SK-N-SH (cell line): ENCODE results near the gene IGF2BP2. TPM values are rescaled to one million over a fixed set of nuclear protein-coding genes. Genes with fewer than 3 reads are reported as not detected.

Experiments
- CTCF ChIA-PET: fragments of 300-600, 350-600 bp; formaldehyde crosslinking; extraction: SDS; loops from one replicate; lab custom pipeline; 2021; lab: Yijun Ruan, JAX
- POLR2A ChIA-PET: fragments of 350-600 bp; sonication (Branson Sonifier 250); formaldehyde crosslinking; extraction: SDS; loops from one replicate; lab custom pipeline; 2020; ENCODE audit warnings: antibody characterized with exemption, inconsistent platforms; lab: Yijun Ruan, JAX
- DNase-seq: peaks from one replicate; pipeline ENCODE4 v3.0.0; 2012
- H2AFZ ChIP-seq: fragments of 200-600 bp; sonication (generic); 2 replicates; pipeline ENCODE4 v1.8.1; 2016; ENCODE audit warnings: antibody characterized with exemption, mild to moderate bottlenecking, low read depth
- H3F3A ChIP-seq: fragments of 200-600 bp; sonication (generic); replicated peaks from 2 replicates; pipeline ENCODE3; 2016; ENCODE audit warnings: antibody characterized with exemption, mild to moderate bottlenecking; ENCODE audit not compliant: insufficient read depth
- H3K27ac ChIP-seq, 2 experiments: fragments of 200-500 bp in 1 of 2; fragments of 200-600 bp in 1 of 2; sonication (Bioruptor generic) in 1 of 2; sonication (generic), shearing (Covaris generic) in 1 of 2; 2 replicates each; pipeline versions ENCODE4 v1.5.1 to v1.6.1; 2014 to 2016; ENCODE audit warnings: low read depth in 2 of 2, inconsistent platforms in 1 of 2, low read length in 1 of 2, mild to moderate bottlenecking in 1 of 2, mixed read lengths in 1 of 2
- H3K27me3 ChIP-seq: fragments of 200-600 bp; sonication (generic), shearing (Covaris generic); 2 replicates; pipeline ENCODE4 v1.6.1; 2016; ENCODE audit warnings: mixed run types; ENCODE audit not compliant: insufficient read depth
- H3K36me3 ChIP-seq, 2 experiments: fragments of 200-500 bp in 1 of 2; fragments of 200-600 bp in 1 of 2; sonication (Bioruptor generic) in 1 of 2; sonication (generic) in 1 of 2; replicated peaks in 1 of 2; 2 replicates each; pipeline versions ENCODE3 to v1.5.1; 2014 to 2016; ENCODE audit warnings: low read length in 1 of 2, mild to moderate bottlenecking in 1 of 2; ENCODE audit not compliant: insufficient read depth in 2 of 2, control insufficient read depth in 1 of 2
- H3K4me1 ChIP-seq, 2 experiments: fragments of 200-500 bp in 1 of 2; fragments of 200-600 bp in 1 of 2; sonication (Bioruptor generic) in 1 of 2; sonication (generic), shearing (Covaris generic) in 1 of 2; 2 replicates each; pipeline versions ENCODE4 v1.5.1 to v1.6.1; 2014 to 2016; ENCODE audit warnings: low read depth in 1 of 2, low read length in 1 of 2, mixed run types in 1 of 2; ENCODE audit not compliant: insufficient read depth in 2 of 2, control insufficient read depth in 1 of 2
- H3K4me2 ChIP-seq: fragments of 200-600 bp; sonication (generic), shearing (Covaris generic); 2 replicates; pipeline ENCODE4 v1.6.1; 2017; ENCODE audit warnings: mixed run types
- H3K4me3 ChIP-seq, 2 experiments: fragments of 200-500 bp in 1 of 2; fragments of 200-600 bp in 1 of 2; sonication (Bioruptor generic) in 1 of 2; sonication (generic), shearing (Covaris generic) in 1 of 2; 2 replicates each; pipeline versions ENCODE4 v1.5.1 to v1.8.1; 2014 to 2016; ENCODE audit warnings: low read depth in 2 of 2, inconsistent platforms in 1 of 2, low read length in 1 of 2, mild to moderate bottlenecking in 1 of 2, mixed read lengths in 1 of 2, moderate library complexity in 1 of 2
- H3K79me2 ChIP-seq: fragments of 200-600 bp; sonication (generic); 2 replicates; pipeline ENCODE4 v1.8.1; 2017; ENCODE audit warnings: mild to moderate bottlenecking; ENCODE audit not compliant: insufficient read depth
- H3K9ac ChIP-seq: fragments of 200-600 bp; sonication (generic); 2 replicates; pipeline ENCODE4 v1.6.1; 2017; ENCODE audit warnings: mixed run types
- H3K9me2 ChIP-seq: fragments of 200-600 bp; sonication (generic); 2 replicates; pipeline ENCODE4 v1.6.1; 2017; ENCODE audit warnings: mixed run types
- H3K9me3 ChIP-seq: fragments of 200-600 bp; sonication (generic); 2 replicates; pipeline ENCODE4 v1.6.1; 2017; ENCODE audit warnings: mixed run types, mild to moderate bottlenecking, moderate library complexity
- H4K20me1 ChIP-seq: fragments of 200-600 bp; sonication (generic); 2 replicates; pipeline ENCODE4 v1.6.1; 2017; ENCODE audit warnings: mild to moderate bottlenecking, mixed run types; ENCODE audit not compliant: insufficient read depth
- IRF3 ChIP-seq: fragments of 150-350 bp; IDR thresholded peaks from 2 replicates; pipeline ENCODE4 v1.6.1; 2016; ENCODE audit warnings: mild to moderate bottlenecking, low read depth, low read length
- JUND ChIP-seq: IDR thresholded peaks from 2 replicates; pipeline ENCODE4 v1.4.0; 2012
- MAX ChIP-seq: IDR thresholded peaks from 2 replicates; pipeline ENCODE4 v1.4.0; 2012; ENCODE audit warnings: low read depth
- NFIC ChIP-seq: IDR thresholded peaks from 2 replicates; pipeline ENCODE4 v1.4.0; 2012; ENCODE audit warnings: borderline replicate concordance
- PBX3 ChIP-seq: IDR thresholded peaks from 2 replicates; pipeline ENCODE4; 2012
- RFX5 ChIP-seq: IDR thresholded peaks from 2 replicates; pipeline ENCODE4 v1.6.1; 2012; ENCODE audit warnings: mild to moderate bottlenecking, improper control_type of control experiment, low read length
- TAF1 ChIP-seq: IDR thresholded peaks from 2 replicates; pipeline ENCODE4 v1.6.1; 2012; ENCODE audit warnings: low read depth, mild to moderate bottlenecking, low read length, moderate library complexity, borderline replicate concordance
- WGBS: methylation state at CpG from one replicate; pipeline ENCODE4 v1.1.6; 2017; ENCODE audit warnings: low lambda C conversion rate; 5-methylcytosine and 5-hydroxymethylcytosine counted together
- polyA plus RNA-seq, 3 experiments: library from polyadenylated mRNA; depleted of rRNA; stranded (reverse); fragments of >200 nt; gene quantifications; 2 replicates each; pipeline ENCODE4 v1.2.3, GENCODE V29; 2012
- TF ChIP-seq, protein P1 (sequence below): IDR thresholded peaks from 2 replicates; pipeline ENCODE4 v1.6.1; 2012; ENCODE audit warnings: mild to moderate bottlenecking, low read depth, low read length, moderate library complexity

Gene IGF2BP2
- polyA plus RNA-seq, 1 of the 3 experiments (the other 2 are of a cell fraction) = 5.4 TPM

GRCh38 chr3:185862920-185863319 is 38.1 kb upstream of the IGF2BP2 start (continued):
- TF ChIP-seq, protein P1, sequence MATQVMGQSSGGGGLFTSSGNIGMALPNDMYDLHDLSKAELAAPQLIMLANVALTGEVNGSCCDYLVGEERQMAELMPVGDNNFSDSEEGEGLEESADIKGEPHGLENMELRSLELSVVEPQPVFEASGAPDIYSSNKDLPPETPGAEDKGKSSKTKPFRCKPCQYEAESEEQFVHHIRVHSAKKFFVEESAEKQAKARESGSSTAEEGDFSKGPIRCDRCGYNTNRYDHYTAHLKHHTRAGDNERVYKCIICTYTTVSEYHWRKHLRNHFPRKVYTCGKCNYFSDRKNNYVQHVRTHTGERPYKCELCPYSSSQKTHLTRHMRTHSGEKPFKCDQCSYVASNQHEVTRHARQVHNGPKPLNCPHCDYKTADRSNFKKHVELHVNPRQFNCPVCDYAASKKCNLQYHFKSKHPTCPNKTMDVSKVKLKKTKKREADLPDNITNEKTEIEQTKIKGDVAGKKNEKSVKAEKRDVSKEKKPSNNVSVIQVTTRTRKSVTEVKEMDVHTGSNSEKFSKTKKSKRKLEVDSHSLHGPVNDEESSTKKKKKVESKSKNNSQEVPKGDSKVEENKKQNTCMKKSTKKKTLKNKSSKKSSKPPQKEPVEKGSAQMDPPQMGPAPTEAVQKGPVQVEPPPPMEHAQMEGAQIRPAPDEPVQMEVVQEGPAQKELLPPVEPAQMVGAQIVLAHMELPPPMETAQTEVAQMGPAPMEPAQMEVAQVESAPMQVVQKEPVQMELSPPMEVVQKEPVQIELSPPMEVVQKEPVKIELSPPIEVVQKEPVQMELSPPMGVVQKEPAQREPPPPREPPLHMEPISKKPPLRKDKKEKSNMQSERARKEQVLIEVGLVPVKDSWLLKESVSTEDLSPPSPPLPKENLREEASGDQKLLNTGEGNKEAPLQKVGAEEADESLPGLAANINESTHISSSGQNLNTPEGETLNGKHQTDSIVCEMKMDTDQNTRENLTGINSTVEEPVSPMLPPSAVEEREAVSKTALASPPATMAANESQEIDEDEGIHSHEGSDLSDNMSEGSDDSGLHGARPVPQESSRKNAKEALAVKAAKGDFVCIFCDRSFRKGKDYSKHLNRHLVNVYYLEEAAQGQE = no peak
- no peak for TF ChIP-seq MAX
- TF ChIP-seq IRF3 = no peak

DNA sequence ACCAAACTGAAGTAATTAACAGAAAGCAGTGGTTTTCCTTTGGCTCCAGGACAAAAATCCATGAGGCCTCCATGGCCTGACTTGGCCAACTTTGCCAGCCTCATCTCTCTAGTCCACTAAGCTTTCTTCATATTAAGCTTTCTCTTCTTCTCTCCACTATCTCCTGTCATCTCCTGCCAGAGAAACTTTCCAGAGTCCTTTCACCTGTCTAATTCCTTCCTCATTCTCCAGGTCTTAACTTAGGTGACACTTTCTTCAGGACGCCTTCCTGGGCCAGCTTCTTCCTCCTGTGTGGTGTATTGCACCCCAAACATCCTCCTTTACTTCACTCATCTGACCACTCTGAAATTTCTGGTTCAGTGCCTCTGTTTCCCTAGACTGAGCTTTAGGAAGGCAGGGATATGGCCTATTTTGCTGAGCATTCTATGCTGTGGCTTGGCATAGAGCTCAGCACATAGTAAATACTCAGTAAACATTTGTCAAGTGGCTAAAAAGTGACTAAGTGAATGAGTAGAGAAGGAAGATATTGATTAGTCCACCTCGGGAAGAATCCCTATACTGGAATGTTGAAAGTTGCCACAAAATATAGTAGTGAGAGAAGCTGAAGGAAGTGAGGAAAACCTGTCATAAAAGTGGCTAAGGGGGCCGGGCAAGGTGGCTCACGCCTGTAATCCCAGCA is 34.6 kb upstream of the IGF2BP2 start:
- H2AFZ ChIP-seq = no peak overlapping the region
- H3K4me2 ChIP-seq = no peak overlapping the region
- no peak overlapping the region for H3K4me3 ChIP-seq
- 63% methylated on average over 4 of the region's 4 CpGs for WGBS
- no peaks in the 10 kb centered on the region for H3K36me3 ChIP-seq
- no peaks in the 10 kb centered on the region for H3K9me3 ChIP-seq
- no peak for DNase-seq
- H4K20me1 ChIP-seq = no peaks in the 10 kb centered on the region
- ChIA-PET POLR2A (no interaction called here), CTCF (interaction anchor here (1.0 kb wide), 1 partner anchor 91 kb away, joined by 3 read pairs; no protein-coding TSS in a partner anchor)
- no peaks in the 10 kb centered on the region for H3K4me1 ChIP-seq
- H3K9me2 ChIP-seq = no peaks in the 10 kb centered on the region
- H3K9ac ChIP-seq = no peak overlapping the region
- no peak overlapping the region for H3K27ac ChIP-seq
- no peak for TF ChIP-seq TAF1
- no peak for TF ChIP-seq NFIC
- no peak for TF ChIP-seq PBX3
- TF ChIP-seq RFX5 = no peak
- TF ChIP-seq, protein P1 = no peak
- TF ChIP-seq JUND = no peak
- H3F3A ChIP-seq = no peaks in the 10 kb centered on the region
- no peaks in the 10 kb centered on the region for H3K79me2 ChIP-seq
- H3K27me3 ChIP-seq = no peaks in the 10 kb centered on the region
